KMS-11 (cell line): ENCODE measurements around the gene SAFB.

Source experiments
- H2AFZ ChIP-seq: fragments of 200-600 bp; sonication (generic); 2 replicates; pipeline ENCODE4 v1.6.1; 2016; ENCODE audit warnings: antibody characterized with exemption, mixed run types, low read depth
- H3K27ac ChIP-seq: fragments of 200-600 bp; sonication (generic); 2 replicates; pipeline ENCODE4 v1.6.1; 2016; ENCODE audit warnings: mild to moderate bottlenecking, mixed run types
- H3K27me3 ChIP-seq: fragments of 200-600 bp; sonication (generic); 2 replicates; pipeline ENCODE4 v1.6.1; 2017; ENCODE audit warnings: mild to moderate bottlenecking, low read depth, mixed run types, moderate library complexity; ENCODE audit not compliant: insufficient read depth
- H3K36me3 ChIP-seq: fragments of 200-600 bp; sonication (generic); 2 replicates; pipeline ENCODE4 v1.6.1; 2017; ENCODE audit warnings: mild to moderate bottlenecking, mixed run types; ENCODE audit not compliant: insufficient read depth
- H3K4me1 ChIP-seq: fragments of 200-600 bp; sonication (generic); 2 replicates; pipeline ENCODE4 v1.6.1; 2016; ENCODE audit warnings: mild to moderate bottlenecking, low read depth, mixed run types; ENCODE audit not compliant: poor library complexity, severe bottlenecking
- H3K4me2 ChIP-seq: fragments of 200-600 bp; sonication (generic); 2 replicates; pipeline ENCODE4 v1.7.0; 2016; ENCODE audit warnings: mild to moderate bottlenecking, mixed run types
- H3K4me3 ChIP-seq: fragments of 200-600 bp; sonication (generic); IDR thresholded peaks from 2 replicates; pipeline ENCODE4 v1.6.1; 2017; ENCODE audit warnings: low read depth, low read length, mixed read lengths; ENCODE audit not compliant: insufficient read depth
- H3K79me2 ChIP-seq: fragments of 200-600 bp; sonication (generic); 2 replicates; pipeline ENCODE4 v1.6.1; 2016; ENCODE audit warnings: low read depth, mixed run types; ENCODE audit not compliant: insufficient read depth
- H3K9ac ChIP-seq: fragments of 200-600 bp; sonication (generic); 2 replicates; pipeline ENCODE4 v1.6.1; 2016; ENCODE audit warnings: mild to moderate bottlenecking, mixed run types
- H4K20me1 ChIP-seq: fragments of 200-600 bp; sonication (generic); 2 replicates; pipeline ENCODE4 v1.6.1; 2016; ENCODE audit warnings: mild to moderate bottlenecking, mixed run types; ENCODE audit not compliant: insufficient read depth
- TF ChIP-seq, protein P1 (sequence below): fragments of 200-600 bp; sonication (generic); conservative IDR thresholded peaks from 2 replicates; pipeline ENCODE4 v1.6.1; 2017; ENCODE audit warnings: low read depth, mild to moderate bottlenecking, antibody characterized with exemption, low read length, moderate library complexity, mixed read lengths

The SAFB gene

GRCh38 chr19:5678071-5678718 lies 55.3 kb downstream of the SAFB start:
- Histone ChIP-seq H3K27ac (no peak overlapping the region), H3K27me3 (peaks cover 3% of the 10 kb centered on the region; the same call in 1 of the 2 replicates), H3K4me2 (no peak overlapping the region), H4K20me1 (no peaks in the 10 kb centered on the region), H3K9ac (no peak overlapping the region), H3K4me1 (peaks cover 4% of the 10 kb centered on the region), H3K4me3 (no peak overlapping the region), H2AFZ (no peak overlapping the region), H3K36me3 (no peaks in the 10 kb centered on the region), H3K79me2 (no peaks in the 10 kb centered on the region)
- TF ChIP-seq, protein P1, sequence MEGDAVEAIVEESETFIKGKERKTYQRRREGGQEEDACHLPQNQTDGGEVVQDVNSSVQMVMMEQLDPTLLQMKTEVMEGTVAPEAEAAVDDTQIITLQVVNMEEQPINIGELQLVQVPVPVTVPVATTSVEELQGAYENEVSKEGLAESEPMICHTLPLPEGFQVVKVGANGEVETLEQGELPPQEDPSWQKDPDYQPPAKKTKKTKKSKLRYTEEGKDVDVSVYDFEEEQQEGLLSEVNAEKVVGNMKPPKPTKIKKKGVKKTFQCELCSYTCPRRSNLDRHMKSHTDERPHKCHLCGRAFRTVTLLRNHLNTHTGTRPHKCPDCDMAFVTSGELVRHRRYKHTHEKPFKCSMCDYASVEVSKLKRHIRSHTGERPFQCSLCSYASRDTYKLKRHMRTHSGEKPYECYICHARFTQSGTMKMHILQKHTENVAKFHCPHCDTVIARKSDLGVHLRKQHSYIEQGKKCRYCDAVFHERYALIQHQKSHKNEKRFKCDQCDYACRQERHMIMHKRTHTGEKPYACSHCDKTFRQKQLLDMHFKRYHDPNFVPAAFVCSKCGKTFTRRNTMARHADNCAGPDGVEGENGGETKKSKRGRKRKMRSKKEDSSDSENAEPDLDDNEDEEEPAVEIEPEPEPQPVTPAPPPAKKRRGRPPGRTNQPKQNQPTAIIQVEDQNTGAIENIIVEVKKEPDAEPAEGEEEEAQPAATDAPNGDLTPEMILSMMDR = no peak

GRCh38 chr19:5679289-5680083 lies 56.6 kb downstream of the SAFB start:
- no peaks in the 10 kb centered on the region for H3K36me3 ChIP-seq

GRCh38 chr19:5680084-5680436 lies 57.2 kb downstream of the SAFB start:
- peak overlapping the region; percentile 40 for H3K4me3 ChIP-seq
- peak overlapping the region; percentile 92 for H3K9ac ChIP-seq
- H4K20me1 ChIP-seq = no peaks in the 10 kb centered on the region
- TF ChIP-seq, protein P1 = no peak
- peak overlapping the region; percentile 89 for H3K4me2 ChIP-seq
- H3K79me2 ChIP-seq = no peaks in the 10 kb centered on the region
- peak overlapping the region; percentile 83 for H3K27ac ChIP-seq
- peaks cover 4% of the 10 kb centered on the region for H3K4me1 ChIP-seq
- H3K36me3 ChIP-seq = no peaks in the 10 kb centered on the region
- peak overlapping the region; percentile 95 for H2AFZ ChIP-seq
- peaks cover 3% of the 10 kb centered on the region; the same call in 1 of the 2 replicates for H3K27me3 ChIP-seq

More at GRCh38 chr19:5679289-5680083, 56.6 kb downstream of the SAFB start:
- Histone ChIP-seq H3K27ac (peak overlapping the region; percentile 83; the same call in 1 of the 2 replicates), H3K79me2 (no peaks in the 10 kb centered on the region), H3K4me2 (peak overlapping the region; percentile 89), H3K4me1 (peaks cover 4% of the 10 kb centered on the region), H2AFZ (peak overlapping the region; percentile 95), H3K4me3 (peak overlapping the region; percentile 40), H4K20me1 (no peaks in the 10 kb centered on the region), H3K9ac (peak overlapping the region; percentile 92), H3K27me3 (peaks cover 3% of the 10 kb centered on the region; the same call in 1 of the 2 replicates)
- TF ChIP-seq, protein P1 = no peak

- Histone ChIP-seq H3K9ac (peak within 1 kb of the TSS; percentile 92), H3K4me3 (peak within 1 kb of the TSS; percentile 40), H2AFZ (peak within 1 kb of the TSS; percentile 95), H4K20me1 (no peaks in the 10 kb centered on the region), H3K4me1 (peaks cover 4% of the 10 kb centered on the region), H3K27ac (peak within 1 kb of the TSS; percentile 83), H3K4me2 (peak within 1 kb of the TSS; percentile 89), H3K79me2 (no peaks in the 10 kb centered on the region), H3K36me3 (no peaks in the 10 kb centered on the region), H3K27me3 (peaks cover 3% of the 10 kb centered on the region; the same call in 1 of the 2 replicates)
- TF ChIP-seq, protein P1 = no peak
Measured at GRCh38 chr19:5680437-5681368, 57.8 kb downstream of the SAFB start, which contains the start of the genes HSD11B1L and MICOS13. Gene HSD11B1L (plus strand): TSS chr19:5681027. CDS start chr19:5684833, 3,806 bp downstream. Gene MICOS13 (minus strand): TSS chr19:5680516. CDS start chr19:5680486, 30 bp downstream.
